BJ (cell line): ENCODE measurements around the gene LRRC30. TPM values are rescaled to one million over a fixed set of nuclear protein-coding genes. Genes with fewer than 3 reads are reported as not detected.

Experiments used
- CTCF ChIA-PET: fragments of 350-600 bp; formaldehyde crosslinking; extraction: SDS; loops from one replicate; lab custom pipeline; 2021; ENCODE audit warnings: antibody characterized with exemption, inconsistent platforms; lab: Yijun Ruan, JAX
- POLR2A ChIA-PET: fragments of 300-600 bp; sonication (Branson Sonifier 250); formaldehyde crosslinking; extraction: SDS; loops from one replicate; lab custom pipeline; 2021; ENCODE audit warnings: antibody characterized with exemption; lab: Charles Lee
- DNase-seq: peaks from one replicate; pipeline ENCODE4 v3.0.0-alpha.2; 2011; ENCODE audit warnings: low read depth
- H3K27me3 ChIP-seq: 2 replicates; pipeline ENCODE4 v1.6.0; 2011; ENCODE audit warnings: low read length; ENCODE audit not compliant: control insufficient read depth, insufficient read depth
- H3K36me3 ChIP-seq: 2 replicates; pipeline ENCODE4 v1.5.1; 2011; ENCODE audit warnings: low read length; ENCODE audit not compliant: control insufficient read depth, insufficient read depth
- H3K4me3 ChIP-seq: 2 replicates; pipeline ENCODE4 v1.5.1; 2011; ENCODE audit warnings: low read depth, mild to moderate bottlenecking, control low read depth, low read length
- polyA plus RNA-seq: library from polyadenylated mRNA; depleted of rRNA; stranded (reverse); fragments of >200 nt; gene quantifications from 2 replicates; pipeline ENCODE4 v1.2.3, GENCODE V29; 2011
- TF ChIP-seq, protein P1 (sequence below): IDR thresholded peaks from 2 replicates; pipeline ENCODE4 v1.5.1; 2011; ENCODE audit warnings: low read depth, mild to moderate bottlenecking, control low read depth, inconsistent platforms, low read length, moderate library complexity; ENCODE audit not compliant: insufficient read depth

LRRC30 gene
- polyA plus RNA-seq, 1 experiment = not detected

- ChIA-PET POLR2A (interaction anchor here (0.6 kb wide), 1 partner anchor 32 kb away, joined by 5 read pairs; no protein-coding TSS in a partner anchor), CTCF (no interaction called here)
- no peak for DNase-seq
- Histone ChIP-seq H3K4me3 (no peak overlapping the region), H3K36me3 (no peaks in the 10 kb centered on the region), H3K27me3 (no peaks in the 10 kb centered on the region)
- TF ChIP-seq, protein P1, sequence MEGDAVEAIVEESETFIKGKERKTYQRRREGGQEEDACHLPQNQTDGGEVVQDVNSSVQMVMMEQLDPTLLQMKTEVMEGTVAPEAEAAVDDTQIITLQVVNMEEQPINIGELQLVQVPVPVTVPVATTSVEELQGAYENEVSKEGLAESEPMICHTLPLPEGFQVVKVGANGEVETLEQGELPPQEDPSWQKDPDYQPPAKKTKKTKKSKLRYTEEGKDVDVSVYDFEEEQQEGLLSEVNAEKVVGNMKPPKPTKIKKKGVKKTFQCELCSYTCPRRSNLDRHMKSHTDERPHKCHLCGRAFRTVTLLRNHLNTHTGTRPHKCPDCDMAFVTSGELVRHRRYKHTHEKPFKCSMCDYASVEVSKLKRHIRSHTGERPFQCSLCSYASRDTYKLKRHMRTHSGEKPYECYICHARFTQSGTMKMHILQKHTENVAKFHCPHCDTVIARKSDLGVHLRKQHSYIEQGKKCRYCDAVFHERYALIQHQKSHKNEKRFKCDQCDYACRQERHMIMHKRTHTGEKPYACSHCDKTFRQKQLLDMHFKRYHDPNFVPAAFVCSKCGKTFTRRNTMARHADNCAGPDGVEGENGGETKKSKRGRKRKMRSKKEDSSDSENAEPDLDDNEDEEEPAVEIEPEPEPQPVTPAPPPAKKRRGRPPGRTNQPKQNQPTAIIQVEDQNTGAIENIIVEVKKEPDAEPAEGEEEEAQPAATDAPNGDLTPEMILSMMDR = no peak
Measured at GRCh38 chr18:7255054-7255453, 24.2 kb downstream of the LRRC30 start.

GRCh38 chr18:7255643-7256042 lies 24.8 kb downstream of the LRRC30 start:
- ChIA-PET CTCF (no interaction called here), POLR2A (no interaction called here)
- no peak for DNase-seq
- Histone ChIP-seq H3K27me3 (no peaks in the 10 kb centered on the region; the same call in 1 of the 2 replicates), H3K36me3 (no peaks in the 10 kb centered on the region), H3K4me3 (no peak overlapping the region)
- TF ChIP-seq, protein P1 = no peak

DNA sequence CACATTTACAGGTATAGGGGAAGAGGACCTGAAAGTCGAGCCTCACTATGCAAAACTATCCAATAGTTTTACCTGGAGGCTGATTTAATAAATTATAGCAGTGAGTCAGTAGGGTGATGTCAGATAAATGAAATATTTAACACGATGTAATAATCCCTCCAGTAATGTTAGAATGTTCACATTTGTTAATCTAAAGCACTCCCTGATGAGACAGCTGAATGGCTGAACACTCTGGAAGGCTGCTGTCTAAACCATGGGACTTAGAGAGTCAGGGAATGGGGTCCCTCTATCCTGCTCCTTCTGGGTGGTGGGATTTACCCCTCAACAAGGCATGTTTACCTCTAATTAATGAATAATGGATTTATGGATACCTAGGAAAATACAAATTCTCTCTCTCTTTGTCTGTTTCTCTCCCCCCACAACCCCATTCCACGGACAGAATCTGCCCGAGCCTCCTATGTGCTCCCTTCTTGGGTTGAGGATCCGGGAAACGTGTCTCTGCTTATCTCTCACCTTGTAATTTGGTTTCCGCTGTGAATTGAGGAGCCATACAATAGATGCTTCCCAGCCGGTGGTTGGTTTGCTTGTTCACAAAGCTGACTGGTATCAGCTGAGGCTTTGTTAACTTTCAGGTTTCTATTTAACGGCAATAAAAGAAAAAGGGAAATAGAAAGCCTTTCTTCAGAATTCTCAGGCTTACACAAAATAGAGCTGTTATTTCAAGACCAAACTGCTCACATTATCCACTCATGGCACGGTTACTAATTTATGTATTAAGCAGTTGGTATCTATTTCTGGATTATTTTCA lies 25.9 kb downstream of the LRRC30 start:
- POLR2A ChIA-PET = no interaction called here
- Histone ChIP-seq H3K36me3 (no peaks in the 10 kb centered on the region), H3K4me3 (no peak overlapping the region), H3K27me3 (no peaks in the 10 kb centered on the region; the same call in 1 of the 2 replicates)
- no peak for DNase-seq
- CTCF ChIA-PET = interaction anchor here (0.6 kb wide), 1 partner anchor 34 kb away, joined by 4 read pairs; no protein-coding TSS in a partner anchor
- TF ChIP-seq, protein P1 = no peak

DNA sequence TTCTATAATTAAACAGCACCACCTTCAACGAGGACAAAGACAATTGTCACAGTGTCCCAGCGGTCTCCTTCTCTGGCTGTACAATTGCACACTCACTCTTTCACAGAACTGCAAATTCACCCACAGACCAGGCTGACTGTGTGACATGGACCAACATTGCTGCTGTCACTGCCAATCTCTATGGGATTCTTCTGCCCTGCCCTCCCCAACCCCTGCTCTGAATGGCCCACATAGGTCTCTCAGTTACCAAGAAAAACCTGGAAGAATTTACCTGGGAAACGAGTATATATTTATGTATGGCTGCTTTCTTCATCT lies 26.5 kb downstream of the LRRC30 start:
- TF ChIP-seq, protein P1 = no peak
- ChIA-PET CTCF (interaction anchor here (0.6 kb wide), 1 partner anchor 34 kb away, joined by 4 read pairs; no protein-coding TSS in a partner anchor), POLR2A (interaction anchor here (0.6 kb wide), 1 partner anchor 94 kb away, joined by 18 read pairs; no protein-coding TSS in a partner anchor)
- Histone ChIP-seq H3K27me3 (no peaks in the 10 kb centered on the region; the same call in 1 of the 2 replicates), H3K4me3 (no peak overlapping the region), H3K36me3 (no peaks in the 10 kb centered on the region)
- DNase-seq = no peak

- no peak overlapping the region for H3K4me3 ChIP-seq
- no peak for DNase-seq
- CTCF ChIA-PET = interaction anchor here (0.6 kb wide), 1 partner anchor 291 kb away, joined by 3 read pairs; no protein-coding TSS in a partner anchor
- H3K36me3 ChIP-seq = no peaks in the 10 kb centered on the region
- H3K27me3 ChIP-seq = no peaks in the 10 kb centered on the region; the same call in 1 of the 2 replicates
- TF ChIP-seq, protein P1 = no peak
- POLR2A ChIA-PET = no interaction called here
Measured at GRCh38 chr18:7259475-7259874, 28.6 kb downstream of the LRRC30 start.
